Karpas-422 (cell line): ENCODE measurements around the gene NHSL2. TPM values are rescaled to one million over a fixed set of nuclear protein-coding genes. Genes with fewer than 3 reads are reported as not detected.
"Not testable (repeated sequence)": the region's sequence is repeated elsewhere in the genome, so short reads cannot be mapped to it uniquely, and the experiment has no call there.

Source experiments
- DNase-seq: peaks from one replicate; pipeline ENCODE4 v3.0.0-alpha.2; 2015
- H2AFZ ChIP-seq: fragments of 200-600 bp; sonication (generic); 2 replicates; pipeline ENCODE4 v1.6.1; 2014; ENCODE audit warnings: antibody characterized with exemption, low read length, mixed read lengths
- H3K27ac ChIP-seq: fragments of 200-600 bp; sonication (generic); 2 replicates; pipeline ENCODE4 v1.5.1; 2014; ENCODE audit warnings: mild to moderate bottlenecking, low read length, moderate library complexity
- H3K27me3 ChIP-seq: fragments of 200-600 bp; sonication (generic); 2 replicates; pipeline ENCODE4 v1.6.1; 2014; ENCODE audit warnings: low read length, mixed read lengths
- H3K36me3 ChIP-seq: fragments of 200-600 bp; sonication (generic); 2 replicates; pipeline ENCODE4 v1.6.1; 2014; ENCODE audit warnings: low read length, mixed read lengths; ENCODE audit not compliant: insufficient read depth
- H3K4me1 ChIP-seq: fragments of 200-600 bp; sonication (generic); 2 replicates; pipeline ENCODE4 v1.6.1; 2014; ENCODE audit warnings: mild to moderate bottlenecking, low read length, mixed read lengths
- H3K4me2 ChIP-seq: fragments of 200-600 bp; sonication (generic); 2 replicates; pipeline ENCODE4 v1.6.1; 2014; ENCODE audit warnings: low read length, low read depth, mild to moderate bottlenecking; ENCODE audit not compliant: poor library complexity, severe bottlenecking
- H3K4me3 ChIP-seq: fragments of 200-600 bp; sonication (generic); 2 replicates; pipeline ENCODE4 v1.5.1; 2014; ENCODE audit warnings: mild to moderate bottlenecking, antibody characterized with exemption, low read length, mixed read lengths
- H3K79me2 ChIP-seq: fragments of 200-600 bp; sonication (generic); 2 replicates; pipeline ENCODE4 v1.6.1; 2014; ENCODE audit warnings: mild to moderate bottlenecking, low read length, mixed read lengths
- H3K9ac ChIP-seq: fragments of 200-600 bp; sonication (generic); 2 replicates; pipeline ENCODE4 v1.6.0; 2014; ENCODE audit warnings: low read length
- H3K9me2 ChIP-seq: fragments of 200-600 bp; sonication (generic), shearing (Covaris generic); replicated peaks from 2 replicates; pipeline ENCODE4 v1.6.0; 2014; ENCODE audit warnings: mild to moderate bottlenecking, low read length, moderate library complexity; ENCODE audit not compliant: insufficient read depth
- H3K9me3 ChIP-seq: fragments of 300-700, 200-600 bp; sonication (generic); 2 replicates; pipeline ENCODE4 v1.6.1; 2014; ENCODE audit warnings: low read length, mixed read lengths
- H4K20me1 ChIP-seq: fragments of 200-600 bp; sonication (generic); 2 replicates; pipeline ENCODE4 v1.6.1; 2014; ENCODE audit warnings: mild to moderate bottlenecking, antibody characterized with exemption, low read length, low read depth; ENCODE audit not compliant: insufficient read depth
- total RNA-seq: library from RNA; depleted of rRNA; stranded (reverse); fragments of >200 nt; shearing (Covaris generic); gene quantifications from 2 replicates; pipeline ENCODE4 v1.2.3, GENCODE V29; 2014; ENCODE audit warnings: low replicate concordance

NHSL2 gene
- total RNA-seq, 1 experiment from 2014 or later = not detected

DNA sequence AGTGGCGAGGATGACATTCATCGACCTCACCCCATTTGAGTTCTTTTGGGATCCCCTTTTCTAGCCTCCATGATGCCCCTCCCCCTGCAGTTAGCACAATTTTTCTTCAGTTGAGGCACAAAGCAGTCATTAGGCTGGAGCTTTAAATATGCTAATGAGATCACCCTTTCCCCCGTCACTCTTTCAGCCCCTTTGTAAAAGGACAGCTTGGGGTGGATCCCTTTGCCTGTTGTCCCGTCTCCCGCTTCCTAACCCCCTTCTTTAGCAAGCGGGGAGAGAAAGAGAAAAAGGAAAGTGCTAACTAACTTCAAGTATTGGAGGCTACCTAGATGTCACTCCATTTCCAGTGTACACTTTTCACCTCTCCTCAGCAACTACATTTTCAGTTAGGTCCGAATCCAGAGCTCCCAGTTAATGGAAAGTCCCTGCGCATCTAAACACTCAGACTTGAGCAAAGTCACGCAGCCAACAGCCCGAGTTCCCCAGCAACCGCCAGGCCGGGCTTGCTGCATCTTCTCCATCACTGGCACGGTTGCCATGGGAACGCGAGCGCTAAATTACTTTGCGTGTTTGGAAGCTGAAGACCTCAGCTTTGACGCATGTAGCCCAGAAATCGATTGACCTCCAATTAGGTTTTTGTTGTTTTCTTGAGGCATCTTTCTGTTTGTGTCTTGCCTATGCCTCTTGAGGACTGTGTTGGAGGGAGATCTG is 144.3 kb downstream of the NHSL2 start:
- no peaks in the 10 kb centered on the region for H3K36me3 ChIP-seq
- no peak overlapping the region for H3K9ac ChIP-seq
- no peak overlapping the region for H3K27ac ChIP-seq
- no peaks in the 10 kb centered on the region for H3K27me3 ChIP-seq
- H3K9me2 ChIP-seq = no peaks in the 10 kb centered on the region
- no peaks in the 10 kb centered on the region for H3K4me1 ChIP-seq
- H3K4me3 ChIP-seq = no peak overlapping the region
- no peak for DNase-seq
- no peak overlapping the region for H2AFZ ChIP-seq
- H4K20me1 ChIP-seq = no peaks in the 10 kb centered on the region
- no peak overlapping the region for H3K4me2 ChIP-seq
- no peaks in the 10 kb centered on the region for H3K79me2 ChIP-seq
- H3K9me3 ChIP-seq = no peaks in the 10 kb centered on the region

DNA sequence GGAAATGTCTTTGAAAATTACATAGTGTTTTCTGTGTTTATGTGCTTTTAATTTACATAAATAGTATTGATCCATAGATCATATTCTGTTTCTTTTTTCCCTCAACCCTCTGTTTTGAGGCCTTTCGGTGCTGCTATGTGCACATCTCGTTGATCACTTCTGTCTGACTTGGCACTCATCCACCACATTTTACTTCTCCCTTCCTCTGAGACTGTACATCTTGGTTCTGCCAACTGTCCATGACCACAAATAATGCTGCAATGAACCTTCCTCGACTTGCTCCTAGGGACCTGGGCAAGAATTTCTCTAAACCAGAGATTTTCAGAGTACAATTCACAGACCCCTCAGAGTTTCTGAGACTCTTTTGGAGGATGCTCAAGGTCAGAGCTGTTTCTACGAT is 146.7 kb downstream of the NHSL2 start:
- Histone ChIP-seq H3K27ac (no peak overlapping the region), H3K9me3 (no peaks in the 10 kb centered on the region), H3K4me2 (no peak overlapping the region), H2AFZ (no peak overlapping the region), H3K9me2 (no peaks in the 10 kb centered on the region), H3K79me2 (no peaks in the 10 kb centered on the region), H3K36me3 (no peaks in the 10 kb centered on the region), H3K4me3 (no peak overlapping the region), H3K4me1 (peaks cover 4% of the 10 kb centered on the region; the same call in 1 of the 2 replicates), H3K27me3 (no peaks in the 10 kb centered on the region), H4K20me1 (no peaks in the 10 kb centered on the region), H3K9ac (no peak overlapping the region)
- no peak for DNase-seq

DNA sequence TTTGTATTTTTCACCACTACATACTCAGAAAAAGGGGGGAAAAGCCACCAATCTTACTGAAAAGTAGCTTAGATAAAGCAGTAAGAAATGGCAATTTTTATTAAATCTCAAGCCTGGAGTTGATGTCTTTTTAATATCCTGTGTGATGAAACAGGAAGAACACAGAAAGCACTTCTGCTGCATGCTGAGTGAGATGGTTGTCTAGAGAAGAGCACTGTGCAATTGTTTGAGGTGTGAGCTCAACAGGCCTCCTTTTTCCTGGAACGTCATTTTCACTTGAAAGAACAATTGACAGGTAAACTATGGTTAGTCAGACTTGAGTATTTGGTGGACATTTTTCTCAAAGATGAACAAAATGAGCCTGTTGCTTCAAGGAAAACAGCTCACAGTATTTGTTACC is 147.2 kb downstream of the NHSL2 start:
- Histone ChIP-seq H3K9me3 (no peaks in the 10 kb centered on the region), H3K9ac (no peak overlapping the region), H4K20me1 (no peaks in the 10 kb centered on the region), H3K79me2 (no peaks in the 10 kb centered on the region), H3K27me3 (no peaks in the 10 kb centered on the region), H3K4me3 (no peak overlapping the region), H3K27ac (no peak overlapping the region), H3K9me2 (no peaks in the 10 kb centered on the region), H3K36me3 (no peaks in the 10 kb centered on the region), H3K4me1 (peaks cover 4% of the 10 kb centered on the region; the same call in 1 of the 2 replicates), H3K4me2 (no peak overlapping the region), H2AFZ (no peak overlapping the region)
- no peak for DNase-seq

DNA sequence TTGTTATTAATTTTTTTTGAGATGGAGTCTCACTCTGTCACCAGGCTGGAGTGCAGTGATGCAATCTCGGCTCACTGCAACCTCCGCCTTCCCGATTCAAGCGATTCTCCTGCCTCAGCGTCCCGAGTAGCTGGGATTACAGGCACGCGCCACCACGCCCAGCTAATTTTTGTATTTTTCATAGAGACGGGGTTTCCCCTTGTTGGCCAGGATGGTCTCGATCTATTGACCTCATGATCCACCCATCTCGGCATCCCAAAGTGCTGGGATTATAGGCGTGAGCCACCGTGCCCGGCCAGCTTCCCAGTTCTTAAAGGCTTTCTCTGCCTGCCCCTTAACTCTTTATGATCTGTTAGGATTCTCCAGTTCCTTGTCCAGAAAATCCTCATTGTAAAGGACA is 147.7 kb downstream of the NHSL2 start:
- not testable (repeated sequence) for H3K4me2 ChIP-seq, H3K9ac ChIP-seq, H3K4me3 ChIP-seq, H4K20me1 ChIP-seq, H3K4me1 ChIP-seq, DNase-seq, H3K9me3 ChIP-seq, H3K36me3 ChIP-seq, H3K79me2 ChIP-seq, H3K27ac ChIP-seq, H3K27me3 ChIP-seq, H3K9me2 ChIP-seq, H2AFZ ChIP-seq

DNA sequence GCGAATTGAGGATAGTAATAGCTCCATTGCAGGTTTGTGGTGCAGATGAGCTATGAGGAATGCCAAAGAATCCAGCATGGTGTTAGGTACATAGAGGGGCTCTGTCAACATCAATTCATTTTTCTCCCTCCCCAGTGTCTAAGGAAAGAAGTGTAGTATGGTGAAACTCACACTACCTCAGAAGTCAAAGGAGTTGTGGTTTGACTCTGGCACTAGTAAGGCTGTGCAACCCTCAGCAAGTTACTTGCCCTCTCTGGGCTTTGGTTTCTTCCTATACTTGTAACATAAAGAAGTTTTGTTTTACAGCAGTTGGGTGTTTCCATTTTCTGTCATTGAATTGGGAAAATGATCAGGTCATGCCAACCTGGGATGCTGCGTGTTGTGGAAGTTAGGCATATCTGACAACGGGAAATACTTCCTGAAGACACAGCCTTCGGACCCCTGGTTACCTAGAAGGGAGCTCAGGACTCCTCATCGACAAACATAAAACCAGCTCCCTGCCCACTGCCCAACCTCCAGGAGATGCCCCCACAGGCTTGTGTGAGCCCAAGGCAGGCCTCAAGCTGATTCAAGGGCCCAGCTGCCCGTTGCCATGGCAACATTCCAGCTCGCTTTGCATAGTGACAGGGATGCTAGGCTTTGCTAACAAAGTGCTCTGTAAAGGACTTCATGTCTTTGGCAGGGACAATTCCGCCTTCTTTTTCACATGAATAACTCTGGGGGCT is 149.7 kb downstream of the NHSL2 start:
- peak; percentile 65 for DNase-seq
- Histone ChIP-seq H3K36me3 (no peaks in the 10 kb centered on the region), H3K4me3 (no peak overlapping the region), H3K9ac (no peak overlapping the region), H3K79me2 (no peaks in the 10 kb centered on the region), H2AFZ (no peak overlapping the region), H3K9me2 (no peaks in the 10 kb centered on the region), H3K27ac (no peak overlapping the region), H3K9me3 (no peaks in the 10 kb centered on the region), H4K20me1 (no peaks in the 10 kb centered on the region), H3K4me1 (peaks cover 4% of the 10 kb centered on the region; the same call in 1 of the 2 replicates), H3K27me3 (no peaks in the 10 kb centered on the region), H3K4me2 (no peak overlapping the region)

DNA sequence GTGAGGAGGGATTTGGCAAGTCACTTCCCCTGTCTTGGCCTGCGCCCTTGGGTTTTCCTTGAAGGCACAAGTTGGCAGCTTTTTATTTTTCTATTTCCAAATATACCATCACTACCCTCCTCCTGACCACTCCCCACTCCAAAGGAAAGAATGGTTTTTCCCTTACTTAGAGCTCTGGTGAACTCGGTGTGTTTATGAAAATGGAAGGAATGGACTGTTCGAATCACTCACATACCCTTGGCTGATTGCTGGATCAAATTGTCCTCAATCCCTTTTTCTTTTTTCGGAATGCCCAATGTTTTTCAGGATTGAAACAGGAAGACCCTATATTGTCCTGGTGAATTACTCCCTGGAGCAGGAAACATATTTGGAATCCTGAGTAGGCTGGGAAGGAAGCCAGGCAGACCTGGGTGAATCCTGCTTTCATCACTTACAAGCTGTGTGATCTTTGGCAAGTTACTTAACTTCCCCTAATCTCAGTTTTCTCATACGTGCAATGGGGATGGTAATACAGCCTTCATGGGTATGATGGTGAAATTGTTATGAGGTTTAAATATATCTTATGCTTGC is 150.4 kb downstream of the NHSL2 start:
- peaks cover 4% of the 10 kb centered on the region; the same call in 1 of the 2 replicates for H3K4me1 ChIP-seq
- H3K36me3 ChIP-seq = no peaks in the 10 kb centered on the region
- H3K9me3 ChIP-seq = no peaks in the 10 kb centered on the region
- H4K20me1 ChIP-seq = no peaks in the 10 kb centered on the region
- H3K79me2 ChIP-seq = no peaks in the 10 kb centered on the region
- H3K27ac ChIP-seq = no peak overlapping the region
- no peaks in the 10 kb centered on the region for H3K27me3 ChIP-seq
- H2AFZ ChIP-seq = no peak overlapping the region
- H3K4me3 ChIP-seq = no peak overlapping the region
- no peak for DNase-seq
- no peak overlapping the region for H3K9ac ChIP-seq
- H3K9me2 ChIP-seq = no peaks in the 10 kb centered on the region
- no peak overlapping the region for H3K4me2 ChIP-seq

DNA sequence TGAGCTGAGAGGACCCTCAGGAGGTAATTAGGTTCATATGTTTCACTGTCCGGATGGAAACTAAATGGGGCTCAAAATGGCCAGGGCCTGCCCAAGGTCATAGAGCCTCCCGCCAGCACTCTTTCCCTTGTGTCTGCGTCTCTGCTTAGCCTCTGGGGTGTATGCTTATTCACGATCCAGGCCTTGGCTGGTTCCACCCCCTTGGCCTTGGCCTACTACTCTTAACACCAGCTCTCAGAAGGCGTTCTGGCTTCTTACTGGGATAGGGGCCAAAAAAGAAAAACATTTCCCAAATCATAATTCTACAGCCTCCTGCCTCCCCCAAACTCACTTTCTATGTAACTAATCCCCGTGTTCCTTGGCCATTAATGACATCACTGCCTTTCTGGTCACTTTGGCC is 152.3 kb downstream of the NHSL2 start:
- no peak for DNase-seq
- Histone ChIP-seq H3K79me2 (no peaks in the 10 kb centered on the region), H3K9ac (no peak overlapping the region), H3K4me1 (peaks cover 4% of the 10 kb centered on the region; the same call in 1 of the 2 replicates), H3K9me3 (no peaks in the 10 kb centered on the region), H3K27me3 (no peaks in the 10 kb centered on the region), H3K4me2 (no peak overlapping the region), H2AFZ (no peak overlapping the region), H4K20me1 (no peaks in the 10 kb centered on the region), H3K27ac (no peak overlapping the region), H3K36me3 (no peaks in the 10 kb centered on the region), H3K9me2 (no peaks in the 10 kb centered on the region), H3K4me3 (no peak overlapping the region)

DNA sequence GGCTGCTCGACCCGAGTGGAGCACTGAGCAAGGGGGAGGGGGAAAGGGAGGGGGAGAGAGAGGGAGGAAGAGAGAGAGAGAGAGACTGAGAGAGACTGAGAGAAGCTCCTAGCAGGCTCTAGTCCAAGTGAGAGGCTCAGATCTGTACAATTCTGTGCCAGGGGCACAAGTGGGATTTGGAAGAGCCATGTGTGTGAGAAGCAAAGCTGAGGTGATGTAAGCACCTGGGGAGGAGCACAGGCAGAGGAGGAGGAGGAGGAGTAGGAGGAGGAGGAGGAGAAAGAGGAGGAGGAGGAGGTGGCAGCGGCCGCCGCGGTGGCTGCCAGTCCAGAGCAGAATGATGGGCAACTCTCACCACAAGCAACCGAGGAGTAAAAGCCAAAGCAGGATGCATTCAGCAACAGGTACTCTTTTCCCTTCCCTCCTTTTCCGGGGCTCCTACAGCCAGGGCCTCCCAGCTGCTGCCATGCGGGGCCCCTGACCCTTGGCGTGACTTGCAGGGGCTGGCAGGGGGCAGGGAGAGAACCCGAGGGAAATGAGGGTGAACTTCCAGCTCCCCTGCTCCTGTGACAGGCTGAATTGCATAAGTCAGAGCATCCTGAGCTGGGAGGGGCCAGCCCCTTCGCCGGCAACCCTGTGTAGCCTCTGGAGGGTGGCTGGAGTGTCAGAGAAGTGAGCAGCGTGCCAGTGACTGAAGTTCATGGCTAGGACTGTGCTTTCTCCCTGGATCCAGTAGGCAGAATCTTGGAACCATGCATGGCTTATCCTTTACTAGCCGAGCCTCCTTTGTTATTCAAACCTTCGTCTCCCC is 158.9 kb downstream of the NHSL2 start:
- Histone ChIP-seq H3K36me3 (no peaks in the 10 kb centered on the region), H3K4me2 (no peak overlapping the region), H3K27me3 (no peaks in the 10 kb centered on the region), H4K20me1 (no peaks in the 10 kb centered on the region), H3K27ac (no peak overlapping the region), H3K79me2 (no peaks in the 10 kb centered on the region), H3K9me3 (no peaks in the 10 kb centered on the region), H2AFZ (no peak overlapping the region), H3K4me1 (no peaks in the 10 kb centered on the region), H3K9me2 (no peaks in the 10 kb centered on the region), H3K4me3 (no peak overlapping the region), H3K9ac (no peak overlapping the region)
- no peak for DNase-seq
